Thymus (tissue), 11 donors: ENCODE measurements around the gene KIF5B. TPM values are rescaled to one million over a fixed set of nuclear protein-coding genes. Genes with fewer than 3 reads are reported as not detected.
"Not testable (repeated sequence)": the region's sequence is repeated elsewhere in the genome, so short reads cannot be mapped to it uniquely, and the experiment has no call there.

Experiments used
- DNase-seq, 9 donors: peaks; one replicate each; pipeline ENCODE4 v3.0.0-alpha.2; 2013; ENCODE audit warnings: low spot score in 9 of 9, low read depth in 6 of 9, missing footprints in 1 of 9
- H3K27ac ChIP-seq, 2 donors: one replicate each; pipeline ENCODE4 v1.5.1; 2013; ENCODE audit warnings: control low read depth in 1 of 2, low read depth in 1 of 2, low read length in 1 of 2, mild to moderate bottlenecking in 1 of 2, moderate library complexity in 1 of 2
- H3K27me3 ChIP-seq, 2 donors: one replicate each; pipeline ENCODE4 v1.5.1; 2013; ENCODE audit warnings: low read length in 1 of 2; ENCODE audit not compliant: control insufficient read depth in 2 of 2, insufficient read depth in 1 of 2
- H3K36me3 ChIP-seq, 2 donors: one replicate each; pipeline ENCODE4 v1.5.1; 2013; ENCODE audit warnings: low read length in 1 of 2, mild to moderate bottlenecking in 1 of 2, moderate library complexity in 1 of 2; ENCODE audit not compliant: control insufficient read depth in 2 of 2, insufficient read depth in 2 of 2
- H3K4me1 ChIP-seq, 2 donors: one replicate each; pipeline ENCODE4 v1.5.1; 2013; ENCODE audit warnings: low read length in 2 of 2; ENCODE audit not compliant: control insufficient read depth in 2 of 2, insufficient read depth in 2 of 2
- H3K4me3 ChIP-seq, 2 donors: one replicate each; pipeline ENCODE4 v1.5.1; 2013; ENCODE audit warnings: low read length in 2 of 2, control low read depth in 1 of 2, mild to moderate bottlenecking in 1 of 2
- H3K9me3 ChIP-seq, 2 donors: one replicate each; pipeline ENCODE4 v1.5.1; 2013; ENCODE audit warnings: low read length in 1 of 2, mild to moderate bottlenecking in 1 of 2; ENCODE audit not compliant: control insufficient read depth in 2 of 2, insufficient read depth in 1 of 2
- WGBS: extraction: QIAGEN DNeasy Blood & Tissue Kit; methylation state at CpG from one replicate; pipeline ENCODE4 v1.1.7; 2013; 5-methylcytosine and 5-hydroxymethylcytosine counted together
- polyA plus RNA-seq: library from polyadenylated mRNA; stranded (reverse); fragments of 200-250 nt; gene quantifications from one replicate; pipeline ENCODE4 v1.2.3, GENCODE V29; 2013
- total RNA-seq: library from RNA; stranded (reverse); fragments of 120-200 nt; gene quantifications from one replicate; pipeline ENCODE4 v1.2.4, GENCODE V29; 2013
- donor health status: healthy.

Gene KIF5B
- total and polyA plus RNA-seq, 2 donors = 47.3 to 70.4 TPM

GRCh38 chr10:32067931-32068330, 11.7 kb upstream of the KIF5B start:
- not testable (repeated sequence) for H3K4me1 ChIP-seq, H3K9me3 ChIP-seq, DNase-seq, H3K4me3 ChIP-seq, H3K27me3 ChIP-seq, H3K36me3 ChIP-seq, H3K27ac ChIP-seq
- 95% methylated on average over 5 of the region's 5 CpGs for WGBS

DNA sequence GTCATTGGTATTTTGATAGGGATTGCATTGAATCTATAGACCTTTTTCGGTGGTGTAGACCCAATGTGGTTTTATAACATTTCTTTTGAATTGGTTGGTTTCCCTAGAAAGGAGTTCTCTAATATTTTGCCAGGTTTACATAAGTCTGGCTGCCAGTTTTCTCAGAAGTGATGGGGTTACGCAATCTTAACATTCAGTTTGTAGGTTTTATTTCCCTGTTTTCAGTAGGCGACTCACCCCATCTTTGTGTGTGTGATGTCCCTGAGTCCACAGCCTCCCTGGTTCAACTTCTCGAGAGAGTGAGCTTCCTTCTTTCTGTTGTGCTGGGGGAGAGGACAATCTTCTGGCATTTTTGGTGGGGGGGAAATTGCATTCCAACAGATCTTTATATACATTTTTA, 9.6 kb upstream of the KIF5B start:
- no peaks in the 10 kb centered on the region for H3K36me3 ChIP-seq
- no peak overlapping the region for H3K4me3 ChIP-seq
- no peaks in the 10 kb centered on the region for H3K4me1 ChIP-seq
- 79% methylated on average over 4 of the region's 4 CpGs for WGBS
- no peaks in the 10 kb centered on the region for H3K9me3 ChIP-seq
- no peaks in the 10 kb centered on the region for H3K27me3 ChIP-seq
- DNase-seq = no peak
- H3K27ac ChIP-seq = no peak overlapping the region

- Histone ChIP-seq H3K4me3 (no peak overlapping the region), H3K4me1 (peaks cover 2 to 6% of the 10 kb centered on the region in 2 donors), H3K27me3 (no peaks in the 10 kb centered on the region), H3K36me3 (no peaks in the 10 kb centered on the region), H3K27ac (no peak overlapping the region), H3K9me3 (no peaks in the 10 kb centered on the region)
- 99% methylated on average over 2 of the region's 2 CpGs for WGBS
- DNase-seq = no peak
These were observed 5.2 kb upstream of the KIF5B start for GRCh38 chr10:32061440-32061839.

DNA sequence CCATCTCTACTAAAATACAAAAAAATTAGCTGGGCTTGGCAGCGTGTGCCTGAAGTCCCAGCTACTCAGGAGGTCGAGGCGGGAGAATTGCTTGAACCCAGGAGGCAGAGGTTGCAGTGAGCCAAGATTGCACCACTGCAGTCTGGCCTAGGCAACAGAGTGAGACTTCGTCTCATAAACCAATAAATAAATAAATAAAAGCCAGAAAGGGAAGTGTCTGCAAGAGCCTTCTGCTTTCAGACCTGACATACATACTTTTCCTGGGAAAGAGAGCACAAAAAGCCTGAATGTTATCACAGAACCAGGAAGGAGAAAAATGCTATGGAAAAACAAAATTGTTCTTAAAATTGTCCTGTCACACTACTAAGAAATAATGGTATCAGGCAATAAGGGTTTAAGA, 4.1 kb upstream of the KIF5B start:
- Histone ChIP-seq H3K27me3 (no peaks in the 10 kb centered on the region), H3K27ac (no peak overlapping the region), H3K9me3 (peaks cover 0 to 3% of the 10 kb centered on the region in 2 donors), H3K36me3 (no peaks in the 10 kb centered on the region), H3K4me3 (no peak overlapping the region), H3K4me1 (peaks cover 2 to 7% of the 10 kb centered on the region in 2 donors)
- WGBS = 96% methylated on average over 4 of the region's 4 CpGs
- no peak for DNase-seq

DNA sequence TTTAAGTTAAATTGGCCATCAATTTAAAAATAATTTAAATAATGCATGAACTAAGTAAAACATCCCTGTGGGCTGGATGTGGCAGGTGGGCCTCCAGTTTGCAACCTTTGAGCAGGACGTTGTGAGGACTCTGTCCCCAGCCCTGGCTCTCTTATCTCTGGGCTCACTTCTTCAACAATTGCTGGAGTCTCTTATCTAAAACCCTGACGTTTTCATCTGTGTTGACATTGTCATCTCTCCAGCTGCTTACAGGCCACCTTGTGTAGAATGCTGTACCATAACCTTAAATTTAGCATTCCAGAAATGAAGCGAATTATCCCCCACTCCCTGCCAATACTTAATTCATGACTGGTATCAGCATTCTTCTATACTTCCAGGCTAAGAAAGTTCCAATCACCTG, 3.2 kb upstream of the KIF5B start:
- DNase-seq = no peak

GRCh38 chr10:32057036-32057372, 779 bp upstream of the KIF5B start:
- H3K4me1 ChIP-seq = peaks cover 11 to 15% of the 10 kb centered on the region in 2 donors
- WGBS = 93% methylated on average over 8 of the region's 8 CpGs
- H3K27ac ChIP-seq = no peak overlapping the region
- H3K36me3 ChIP-seq = peaks cover 0 to 3% of the 10 kb centered on the region in 2 donors
- no peak for DNase-seq
- no peaks in the 10 kb centered on the region for H3K27me3 ChIP-seq
- H3K4me3 ChIP-seq = peak overlapping the region in 1 of 2 donors; percentile 99
- H3K9me3 ChIP-seq = peaks cover 0 to 3% of the 10 kb centered on the region in 2 donors

More for the DNA sequence above, 3.2 kb upstream of the KIF5B start:
- Histone ChIP-seq H3K4me1 (peaks cover 2 to 7% of the 10 kb centered on the region in 2 donors), H3K4me3 (no peak overlapping the region), H3K36me3 (no peaks in the 10 kb centered on the region), H3K9me3 (peaks cover 0 to 3% of the 10 kb centered on the region in 2 donors), H3K27me3 (no peaks in the 10 kb centered on the region), H3K27ac (no peak overlapping the region)
- 92% methylated on average over 3 of the region's 3 CpGs for WGBS

DNA sequence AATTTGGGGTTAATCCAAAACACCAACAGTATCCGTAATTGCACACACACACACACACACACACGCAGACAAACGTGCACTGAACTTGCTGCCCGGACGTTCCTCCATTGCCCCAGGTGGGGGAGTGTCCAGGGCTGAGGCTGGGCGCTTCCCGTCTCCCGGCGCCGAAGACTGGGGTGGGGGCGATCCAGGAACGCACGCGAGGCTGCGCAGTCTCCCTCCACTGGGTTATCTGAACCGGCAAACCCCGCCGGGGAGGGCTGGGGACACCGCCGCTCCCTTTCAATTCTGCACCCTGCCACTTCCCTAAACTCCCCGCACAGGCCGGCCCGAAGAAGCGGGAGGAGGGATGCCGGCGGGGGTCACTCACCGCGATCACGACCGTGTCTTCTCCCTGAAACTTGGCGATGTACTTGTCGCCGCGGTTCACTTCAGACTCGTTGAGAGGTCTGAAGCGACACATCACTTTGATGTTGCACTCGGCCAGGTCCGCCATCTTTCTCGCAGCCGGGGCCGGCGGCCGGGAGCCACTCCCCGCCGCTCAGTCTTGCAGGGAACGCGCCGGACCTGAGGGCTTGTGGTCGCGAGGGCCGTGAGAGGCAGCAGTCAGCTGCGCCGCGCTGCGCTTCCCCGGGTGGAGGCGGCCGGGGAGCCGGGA, 618 bp downstream of the KIF5B start:
- DNase-seq = peak; percentile 24 to 81 (median 64)
- H3K27me3 ChIP-seq = no peaks in the 10 kb centered on the region
- peaks cover 0 to 3% of the 10 kb centered on the region in 2 donors for H3K36me3 ChIP-seq
- WGBS = under 1% methylated on average over 59 of the region's 59 CpGs
- peak overlapping the region; percentile 80 to 99 for H3K4me3 ChIP-seq
- H3K4me1 ChIP-seq = peaks cover 11 to 15% of the 10 kb centered on the region in 2 donors
- H3K9me3 ChIP-seq = peaks cover 0 to 3% of the 10 kb centered on the region in 2 donors
- H3K27ac ChIP-seq = peak overlapping the region; percentile 95 to 99

DNA sequence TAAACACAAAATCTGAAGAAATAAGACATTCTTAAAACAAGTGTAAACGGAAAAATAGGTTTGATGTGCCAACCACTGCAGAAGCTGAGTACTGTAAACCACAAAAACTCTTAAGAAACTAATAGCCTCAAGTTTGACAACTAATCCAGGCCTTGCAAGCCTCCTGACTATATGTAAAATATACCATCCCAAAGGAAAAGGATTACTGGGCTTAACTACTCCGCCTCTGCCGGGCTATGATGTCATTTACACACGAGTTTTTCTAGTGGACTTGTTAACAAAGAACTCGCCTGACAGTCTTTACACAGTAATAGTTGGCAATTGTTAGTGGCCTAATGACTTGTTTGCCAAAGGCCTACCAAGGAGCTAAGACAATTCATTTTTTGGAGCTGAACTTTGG, 2.1 kb downstream of the KIF5B start:
- Histone ChIP-seq H3K27ac (peak overlapping the region in 1 of 2 donors; percentile 28), H3K4me3 (peak overlapping the region; percentile 80 to 99), H3K9me3 (peaks cover 0 to 3% of the 10 kb centered on the region in 2 donors), H3K27me3 (no peaks in the 10 kb centered on the region), H3K36me3 (peaks cover 0 to 4% of the 10 kb centered on the region in 2 donors), H3K4me1 (peaks cover 15% of the 10 kb centered on the region in 2 donors)
- 49% methylated on average over 5 of the region's 5 CpGs for WGBS
- peak in 2 of 9 donors; percentile 21 to 31 for DNase-seq

- not testable (repeated sequence) for H3K27me3 ChIP-seq, H3K27ac ChIP-seq, H3K36me3 ChIP-seq, H3K9me3 ChIP-seq, H3K4me3 ChIP-seq, DNase-seq
- WGBS = 93% methylated on average over 11 of the region's 11 CpGs
- peaks cover 15 to 18% of the 10 kb centered on the region in 2 donors for H3K4me1 ChIP-seq
These were observed 2.8 kb downstream of the KIF5B start for GRCh38 chr10:32053392-32053791.
